Thyroid gland (tissue), 4 donors: ENCODE data around the gene RGS13. TPM values are rescaled to one million over a fixed set of nuclear protein-coding genes. Genes with fewer than 3 reads are reported as not detected.

Experiments used
- DNase-seq, 2 donors: peaks; one replicate each; pipeline ENCODE4 v3.0.0-alpha.2; 2019
- H3K27ac ChIP-seq, 3 donors: fragments of 200-600 bp; sonication (generic); 1 replicate in 2 of 3; 2 replicates in 1 of 3; pipeline ENCODE4 v1.5.1; 2016 to 2019; ENCODE audit warnings: mild to moderate bottlenecking in 1 of 3, moderate library complexity in 1 of 3
- H3K27me3 ChIP-seq: fragments of 200-600 bp; sonication (generic); one replicate; pipeline ENCODE4 v1.5.1; 2019
- H3K36me3 ChIP-seq, 2 donors: fragments of 200-600 bp; sonication (generic); one replicate each; pipeline ENCODE4 v1.5.1; 2016 to 2019
- H3K4me1 ChIP-seq, 2 donors: fragments of 200-600 bp; sonication (generic); one replicate each; pipeline ENCODE4 v1.5.1; 2017 to 2019
- H3K4me3 ChIP-seq, 3 donors: fragments of 200-600 bp; sonication (generic); replicated peaks in 1 of 3; 1 replicate in 2 of 3; 2 replicates in 1 of 3; pipeline ENCODE4 v1.5.1; 2016; ENCODE audit warnings: mild to moderate bottlenecking in 1 of 3
- H3K9me3 ChIP-seq: fragments of 200-600 bp; sonication (generic); one replicate; pipeline ENCODE4 v1.5.1; 2017
- CTCF ChIP-seq, 6 experiments: fragments of 200-600 bp in 3 of 6; fragments of 450-650 bp in 3 of 6; sonication (generic) in 3 of 6; IDR thresholded peaks; one replicate each; pipeline ENCODE4 v1.5.1; 2016 to 2019; ENCODE audit warnings: antibody characterized with exemption in 6 of 6, mild to moderate bottlenecking in 2 of 6, inconsistent platforms in 1 of 6, moderate library complexity in 1 of 6
- POLR2A ChIP-seq, 2 donors: fragments of 450-650 bp; IDR thresholded peaks; one replicate each; pipeline ENCODE4 v1.6.1; 2017; ENCODE audit warnings: antibody characterized with exemption in 2 of 2, mild to moderate bottlenecking in 2 of 2, moderate library complexity in 1 of 2
- WGBS, 2 donors: methylation state at CpG; one replicate each; pipeline ENCODE4 v1.1.5; 2017; 5-methylcytosine and 5-hydroxymethylcytosine counted together
- intact Hi-C: fragments of 100-400 bp; cut with DNase I; formaldehyde crosslinking; loops from one replicate; pipeline ENCODE4 v1.15.1; 2023
- total RNA-seq, 4 donors: library from RNA; depleted of rRNA; stranded (reverse); fragments of >200 nt; gene quantifications; one replicate each; pipeline ENCODE4 v1.2.3, GENCODE V29; 2016

The RGS13 gene
- not detected for total RNA-seq

GRCh38 chr1:192635939-192636338 is at the start of gene RGS13:
TSS of gene RGS13 (plus strand) at chr1:192636147. CDS start at chr1:192644335, 8,188 bp downstream.
- H3K9me3 ChIP-seq, result no peaks in the 10 kb centered on the region
- no peak within 1 kb of the TSS for H3K4me3 ChIP-seq
- H3K27ac ChIP-seq, result no peak within 1 kb of the TSS
- WGBS, 2 donors, result 82 to 86% methylated on average over 4 of the region's 4 CpGs
- intact Hi-C loops, result no loop called here
- no peak for DNase-seq
- H3K36me3 ChIP-seq, result no peaks in the 10 kb centered on the region
- H3K27me3 ChIP-seq, result no peaks in the 10 kb centered on the region
- H3K4me1 ChIP-seq, result no peaks in the 10 kb centered on the region
- TF ChIP-seq CTCF (IDR thresholded peaks at IDR 0.05) (no peak), POLR2A (IDR thresholded peaks at IDR 0.05) (no peak)

DNA sequence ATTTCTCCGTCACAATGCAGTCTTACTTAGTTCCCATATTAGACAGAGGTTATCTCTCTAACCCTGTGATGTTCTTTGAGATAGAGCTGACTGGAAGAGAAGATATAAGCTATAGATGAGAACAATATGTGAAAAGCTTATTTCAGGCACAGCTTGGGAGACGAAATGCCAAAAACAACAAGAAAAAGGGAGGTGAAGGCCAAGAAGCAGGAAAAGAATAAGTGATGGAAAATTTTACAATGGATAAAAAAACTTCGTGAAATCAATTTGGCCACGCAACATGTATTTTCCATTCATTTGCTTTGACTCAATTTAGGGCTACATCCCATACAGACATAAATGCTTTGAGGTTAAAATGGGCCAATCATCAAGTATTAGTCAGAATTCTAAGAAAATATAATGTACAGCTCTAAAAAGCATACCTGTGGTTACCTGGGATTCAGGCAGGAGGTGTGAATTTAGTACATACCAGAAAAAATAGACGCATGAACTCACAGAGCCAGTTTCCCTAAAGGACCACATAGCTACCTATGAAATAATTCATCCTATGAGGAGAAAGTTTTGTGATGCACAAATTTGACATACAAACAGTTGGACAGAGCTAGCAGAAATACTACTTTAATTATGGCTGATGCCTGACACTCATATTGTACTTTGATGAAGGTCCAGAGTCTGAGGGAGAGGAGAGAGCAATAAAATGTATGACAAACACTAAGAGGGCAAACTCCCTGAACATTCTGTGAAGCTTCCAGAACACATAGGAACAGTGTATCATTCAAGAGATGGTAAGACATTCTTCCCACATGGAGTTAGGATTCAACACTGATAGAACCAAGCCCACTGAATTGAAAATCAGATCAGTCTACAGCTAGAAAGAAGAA is 48.3 kb upstream of the RGS13 start:
- Histone ChIP-seq H3K27ac (no peak overlapping the region), H3K9me3 (no peaks in the 10 kb centered on the region), H3K27me3 (no peaks in the 10 kb centered on the region), H3K4me1 (no peaks in the 10 kb centered on the region), H3K36me3 (no peaks in the 10 kb centered on the region), H3K4me3 (no peak overlapping the region)
- intact Hi-C loops, result no loop called here
- no peak for DNase-seq
- no peak for TF ChIP-seq CTCF (IDR thresholded peaks at IDR 0.05)
- TF ChIP-seq POLR2A (IDR thresholded peaks at IDR 0.05), result no peak
- WGBS, 2 donors, result 77 to 85% methylated on average over 5 of the region's 5 CpGs

DNA sequence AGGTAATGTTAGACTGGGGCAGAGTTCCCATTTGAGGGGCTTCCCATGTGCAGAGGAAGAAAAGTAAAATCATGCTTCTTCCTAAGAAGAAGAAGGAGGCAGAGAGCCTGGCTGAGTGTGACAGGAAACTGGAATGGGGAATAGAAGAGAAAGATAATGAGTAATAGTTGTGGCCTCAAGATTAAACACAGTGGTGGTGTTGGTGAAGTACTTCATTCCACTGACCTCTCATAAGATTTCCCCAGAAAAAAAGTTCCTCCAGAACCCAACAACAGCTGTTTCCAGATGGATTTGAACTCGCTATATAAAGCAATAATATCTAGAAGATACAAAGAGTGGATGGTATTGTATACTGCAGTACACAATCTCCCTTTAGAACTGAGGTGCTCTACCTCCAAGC is 47.4 kb upstream of the RGS13 start:
- TF ChIP-seq CTCF (IDR thresholded peaks at IDR 0.05), result no peak
- no peak for TF ChIP-seq POLR2A (IDR thresholded peaks at IDR 0.05)
- H3K9me3 ChIP-seq, result no peaks in the 10 kb centered on the region
- H3K27me3 ChIP-seq, result no peaks in the 10 kb centered on the region
- no peaks in the 10 kb centered on the region for H3K4me1 ChIP-seq
- no peaks in the 10 kb centered on the region for H3K36me3 ChIP-seq
- 90 to 92% methylated on average over 1 of the region's 1 CpG for WGBS, 2 donors
- intact Hi-C loops, result no loop called here
- DNase-seq, result no peak
- H3K27ac ChIP-seq, result no peak overlapping the region
- no peak overlapping the region for H3K4me3 ChIP-seq

GRCh38 chr1:192589813-192590212 is 46.1 kb upstream of the RGS13 start:
- Histone ChIP-seq H3K27me3 (no peaks in the 10 kb centered on the region), H3K4me1 (no peaks in the 10 kb centered on the region), H3K4me3 (no peak overlapping the region), H3K27ac (no peak overlapping the region), H3K36me3 (no peaks in the 10 kb centered on the region), H3K9me3 (no peaks in the 10 kb centered on the region)
- DNase-seq, result no peak
- no peak for TF ChIP-seq CTCF (IDR thresholded peaks at IDR 0.05)
- no peak for TF ChIP-seq POLR2A (IDR thresholded peaks at IDR 0.05)
- intact Hi-C loops, result no loop called here
- WGBS, 2 donors, result 70 to 89% methylated on average over 3 of the region's 3 CpGs

DNA sequence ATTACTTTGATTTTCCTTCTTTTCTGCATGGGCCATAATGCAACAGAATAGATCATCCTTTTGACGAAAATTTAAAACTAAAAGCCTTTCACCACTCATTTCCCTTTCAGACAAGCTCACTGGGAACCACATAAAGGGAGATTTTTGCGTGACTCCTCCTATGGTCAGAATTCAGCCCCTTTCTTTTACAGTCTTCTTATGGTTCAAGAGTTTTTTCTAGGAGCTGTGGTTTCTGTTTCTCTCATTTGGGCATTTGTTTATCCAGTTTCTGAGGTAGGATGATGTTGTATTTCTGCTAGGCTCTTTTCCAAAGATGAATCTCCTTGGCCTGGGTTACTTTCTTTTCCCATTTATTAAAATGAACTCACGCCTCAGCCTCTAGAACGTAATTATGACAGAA is 43.4 kb upstream of the RGS13 start:
- no peaks in the 10 kb centered on the region for H3K27me3 ChIP-seq
- no peak for DNase-seq
- no peaks in the 10 kb centered on the region for H3K9me3 ChIP-seq
- intact Hi-C loops, result no loop called here
- no peak overlapping the region for H3K27ac ChIP-seq
- no peaks in the 10 kb centered on the region for H3K36me3 ChIP-seq
- H3K4me3 ChIP-seq, result no peak overlapping the region
- 83 to 84% methylated on average over 4 of the region's 4 CpGs for WGBS, 2 donors
- TF ChIP-seq CTCF (IDR thresholded peaks at IDR 0.05), result no peak
- TF ChIP-seq POLR2A (IDR thresholded peaks at IDR 0.05), result no peak
- no peaks in the 10 kb centered on the region for H3K4me1 ChIP-seq
